ENCODE data around the gene ZNF780B.
A peak's percentile ranks its signal among the peaks of the same experiment; 100 is the strongest.
"Not testable (repeated sequence)": the region's sequence is repeated elsewhere in the genome, so short reads cannot be mapped to it uniquely, and the experiment has no call there.

ZNF780B gene

DNA sequence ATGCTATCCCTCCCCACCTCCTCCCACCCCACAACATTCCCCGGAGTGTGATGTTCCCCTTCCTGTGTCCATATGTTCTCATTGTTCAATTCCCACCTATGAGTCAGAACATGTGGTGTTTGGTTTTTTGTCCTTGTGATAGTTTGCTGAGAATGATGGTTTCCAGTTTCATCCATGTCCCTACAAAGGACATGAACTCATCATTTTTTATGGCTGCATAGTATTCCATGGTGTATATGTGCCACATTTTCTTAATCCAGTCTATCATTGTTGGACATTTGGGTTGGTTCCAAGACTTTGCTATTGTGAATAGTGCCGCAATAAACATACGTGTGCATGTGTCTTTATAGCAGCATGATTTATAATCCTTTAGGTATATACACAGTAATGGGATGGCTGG lies 18.0 kb downstream of the ZNF780B start:
- DNase-seq, result not testable (repeated sequence)

DNA sequence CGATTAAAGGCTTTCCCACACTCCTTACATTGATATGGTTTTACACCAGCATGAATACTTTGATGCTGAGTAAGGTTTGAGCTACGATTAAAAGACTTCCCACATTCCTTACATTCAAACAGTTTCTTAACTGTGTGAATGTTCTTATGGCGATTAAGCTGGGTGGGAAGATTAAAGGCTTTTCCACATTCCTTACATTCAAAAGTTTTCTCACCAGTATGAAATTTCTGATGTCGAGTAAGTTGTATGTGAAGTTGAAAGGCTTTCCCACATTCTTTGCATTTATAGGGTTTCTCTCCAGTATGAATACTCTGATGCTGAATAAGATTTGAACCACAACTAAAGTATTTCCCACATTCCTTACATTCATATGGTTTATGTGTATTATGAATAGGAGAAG lies 20.0 kb downstream of the ZNF780B start:
- DNase-seq, result no peak

DNA sequence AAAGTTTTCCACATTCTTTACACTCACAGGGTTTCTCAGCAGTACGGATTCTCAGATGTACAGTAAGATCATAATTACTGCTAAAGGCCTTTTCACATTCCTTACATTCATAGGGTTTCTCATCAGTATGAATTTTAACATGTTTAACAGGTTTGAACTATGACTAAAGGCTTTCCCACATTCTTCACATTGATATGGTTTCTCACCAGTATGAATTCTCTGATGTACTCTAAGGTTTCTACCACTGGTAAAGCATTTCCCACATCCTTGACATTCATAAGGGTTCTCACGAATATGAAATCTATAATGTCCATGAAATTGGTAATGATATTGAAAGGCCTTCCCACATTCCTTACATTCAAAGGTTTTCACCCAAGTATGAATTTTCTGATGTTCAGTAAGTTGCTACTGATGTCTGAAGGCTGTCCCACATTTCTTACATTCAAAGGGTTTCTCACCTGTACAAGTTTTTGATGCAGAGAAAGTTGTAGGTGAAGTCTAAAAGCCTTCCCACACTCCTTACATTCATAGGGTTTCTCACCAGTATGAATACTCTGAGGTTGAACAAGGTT lies 22.0 kb downstream of the ZNF780B start:
- DNase-seq, result no peak

DNA sequence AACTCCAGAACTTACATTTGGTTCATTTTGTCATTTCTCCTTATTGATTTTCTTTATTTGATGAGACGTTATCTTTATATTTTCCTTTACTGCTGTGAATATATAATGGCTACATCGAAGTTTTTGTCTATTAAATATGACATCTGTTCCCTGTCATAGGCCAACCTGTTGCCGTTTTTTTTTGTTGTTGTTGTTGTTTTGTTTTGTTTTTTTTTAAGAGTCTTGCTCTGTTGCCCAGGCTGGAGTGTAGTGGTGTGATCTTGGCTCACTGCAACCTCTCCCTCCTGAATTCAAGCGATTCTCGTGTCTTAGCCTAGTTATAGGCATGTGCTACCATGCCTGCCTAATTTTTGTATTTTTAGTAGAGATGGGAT lies 29.4 kb downstream of the ZNF780B start:
- DNase-seq, result no peak

DNA sequence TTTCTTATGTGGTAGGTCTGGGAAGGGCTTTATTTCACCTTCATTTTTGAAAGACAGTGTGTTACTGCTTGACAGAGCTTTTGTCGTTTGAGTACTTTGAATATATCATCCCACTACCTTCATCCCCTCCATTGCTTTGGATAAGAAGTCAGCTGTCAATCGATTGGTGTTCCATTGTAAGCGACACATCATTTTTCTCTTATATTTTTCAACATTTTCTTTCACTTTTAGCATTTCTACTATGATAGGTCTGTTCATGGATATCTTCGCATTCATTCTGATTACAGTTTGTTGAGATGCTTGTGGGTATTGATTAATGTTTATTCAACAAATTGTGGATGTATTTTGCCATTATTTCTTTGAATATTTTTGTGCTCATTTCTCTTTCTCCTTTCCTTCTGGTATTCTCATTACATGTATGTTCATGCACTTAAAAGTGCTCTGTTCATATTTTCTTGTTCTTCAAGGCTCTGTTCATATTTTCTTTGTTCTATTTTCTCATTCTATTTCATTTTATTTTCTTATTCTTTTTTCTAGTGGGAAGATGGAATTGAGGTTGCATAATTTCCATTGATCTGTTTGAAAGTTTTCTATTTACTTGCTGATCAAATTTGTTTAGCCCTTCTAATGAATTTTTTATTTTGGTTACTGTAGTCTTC lies 30.0 kb downstream of the ZNF780B start:
- no peak for DNase-seq

DNA sequence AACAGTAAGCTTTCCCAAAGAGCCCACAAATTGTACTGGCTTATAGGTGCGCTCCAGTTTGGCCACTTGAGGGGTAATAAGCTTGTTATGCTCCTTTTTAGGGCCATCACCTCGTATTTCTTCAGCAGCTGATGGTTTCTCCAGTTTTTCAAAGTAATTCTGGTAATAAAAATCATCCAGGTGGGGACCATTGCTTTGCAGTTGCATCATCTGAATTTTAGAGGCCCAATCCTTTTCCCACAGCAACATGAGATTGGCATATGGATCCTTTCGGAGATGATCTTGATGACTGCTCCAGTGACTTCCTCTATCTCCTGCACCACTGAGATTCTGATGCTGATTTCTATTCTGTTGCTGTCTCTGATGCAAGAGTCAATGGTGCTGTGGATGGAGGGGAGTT lies 32.1 kb downstream of the ZNF780B start:
- DNase-seq, result no peak

DNA sequence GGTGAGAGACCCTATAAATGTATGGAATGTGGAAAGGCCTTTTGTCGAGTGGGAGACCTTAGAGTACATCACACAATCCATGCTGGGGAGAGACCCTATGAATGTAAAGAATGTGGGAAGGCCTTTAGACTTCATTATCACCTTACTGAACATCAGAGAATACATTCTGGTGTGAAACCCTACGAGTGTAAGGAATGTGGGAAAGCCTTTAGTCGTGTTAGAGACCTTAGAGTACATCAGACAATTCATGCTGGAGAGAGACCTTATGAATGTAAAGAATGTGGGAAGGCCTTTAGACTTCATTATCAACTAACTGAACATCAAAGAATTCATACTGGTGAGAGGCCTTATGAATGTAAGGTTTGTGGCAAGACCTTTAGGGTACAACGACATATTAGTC lies 42.0 kb downstream of the ZNF780B start:
- no peak for DNase-seq

DNA sequence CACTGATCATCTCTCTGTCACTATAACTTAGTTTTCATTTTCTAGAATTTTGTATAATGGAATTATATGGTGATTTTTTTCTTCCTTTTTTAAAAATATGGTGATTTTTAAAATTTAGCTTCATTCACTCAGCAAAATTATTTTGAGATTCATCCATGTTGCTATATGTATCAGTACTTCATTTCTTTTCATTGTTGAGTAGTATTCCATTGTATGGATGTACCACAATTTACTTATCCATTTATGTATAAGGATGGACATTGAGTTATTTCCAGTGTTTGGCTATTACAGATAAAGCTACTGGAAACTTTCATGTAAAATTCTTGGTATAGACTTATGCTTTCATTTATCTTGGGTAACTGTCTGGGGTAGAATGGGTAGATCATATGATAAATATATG lies 46.4 kb downstream of the ZNF780B start:
- no peak for DNase-seq

DNA sequence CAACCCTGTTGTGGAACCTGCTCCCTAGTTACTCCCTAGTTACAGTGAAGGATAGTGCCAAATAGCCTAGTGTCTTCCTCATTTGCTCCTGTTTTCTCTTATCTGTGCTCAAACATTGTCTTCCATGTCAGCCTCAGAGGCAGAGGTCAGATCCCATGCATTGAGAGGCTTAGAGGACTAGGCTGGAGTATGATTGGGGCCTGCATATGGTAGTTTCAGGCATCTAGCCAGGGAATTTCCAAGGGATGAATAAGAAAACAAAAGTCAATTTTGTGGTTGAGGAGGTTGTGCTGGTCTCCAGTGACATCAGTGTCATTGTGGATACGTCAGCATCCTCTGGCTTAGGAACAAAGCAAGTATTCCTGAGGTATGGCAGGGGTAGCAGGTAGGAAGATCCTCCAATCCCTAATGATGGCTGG lies 49.7 kb downstream of the ZNF780B start:
- DNase-seq, result no peak

DNA sequence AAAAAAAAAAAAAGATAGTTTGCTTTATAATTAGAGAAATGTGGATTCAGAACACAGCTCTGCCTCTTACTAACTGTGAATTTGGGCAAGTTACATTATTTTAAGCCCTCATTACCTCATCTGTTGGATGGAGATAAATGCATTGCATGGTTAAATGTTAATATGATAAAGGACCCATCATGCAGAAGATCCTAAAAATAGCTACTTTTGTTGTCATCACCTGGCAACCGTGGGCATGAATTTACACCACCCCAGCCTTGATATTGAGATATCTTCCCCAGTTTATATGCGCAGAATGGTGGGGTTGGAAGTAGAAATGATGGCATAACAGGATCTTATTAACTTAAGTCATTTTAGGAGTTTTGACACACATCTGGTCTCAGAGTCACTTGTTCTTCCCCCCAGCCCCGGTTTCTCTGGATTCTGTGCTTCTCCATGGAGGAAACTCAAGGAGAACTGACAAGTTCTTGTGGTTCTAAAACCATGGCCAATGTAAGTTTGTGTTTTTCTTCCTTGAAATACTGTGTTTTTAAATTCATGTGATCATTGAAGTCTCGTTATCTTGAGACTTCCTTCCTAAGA lies 50.2 kb downstream of the ZNF780B start:
- no peak for DNase-seq

DNA sequence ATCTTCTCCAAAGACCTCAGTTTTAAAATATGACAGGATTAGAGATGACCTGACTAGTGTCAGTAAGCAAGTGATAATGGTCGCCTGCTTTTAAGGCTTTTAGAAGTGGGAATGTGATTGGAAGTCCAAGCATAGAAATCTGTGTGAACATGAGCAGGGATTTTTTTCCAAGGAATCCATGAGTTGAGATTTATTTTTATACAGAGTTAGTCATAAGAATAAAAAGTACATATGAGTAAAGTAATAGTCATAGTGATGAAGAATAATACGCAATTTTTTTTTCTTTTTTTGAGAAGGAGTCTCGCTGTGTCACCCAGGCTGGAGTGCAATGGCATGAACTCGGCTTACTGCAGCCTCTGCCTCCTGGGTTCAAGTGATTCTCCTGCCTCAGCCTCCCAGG lies 57.5 kb downstream of the ZNF780B start:
- DNase-seq, result no peak

DNA sequence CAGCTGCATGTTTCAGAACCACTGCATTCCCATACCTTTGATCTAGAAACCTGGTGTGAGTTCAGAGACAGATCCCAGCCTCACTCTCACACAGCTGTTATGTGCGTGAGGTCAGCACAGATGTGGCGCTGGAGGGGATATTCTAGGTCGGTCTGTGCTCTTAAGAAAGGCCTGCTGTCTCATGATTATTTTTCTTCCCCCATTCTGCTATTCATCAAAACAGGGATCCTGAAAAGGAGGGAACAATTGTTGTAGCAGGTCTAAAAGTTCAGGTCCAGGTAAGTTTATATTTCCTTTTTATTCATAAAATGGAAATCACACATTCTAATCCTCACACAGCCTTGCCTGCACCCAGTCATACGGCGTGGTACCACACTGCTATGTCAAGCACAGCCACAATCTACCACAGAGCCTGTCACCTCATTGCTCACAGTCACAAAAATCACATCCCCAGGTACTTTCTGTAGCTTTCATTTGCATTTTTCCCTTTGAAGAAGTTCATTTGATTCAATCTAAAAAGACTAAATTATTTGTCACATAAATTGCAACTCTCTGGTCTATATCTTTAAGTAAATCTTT lies 58.3 kb downstream of the ZNF780B start:
- DNase-seq, result no peak

DNA sequence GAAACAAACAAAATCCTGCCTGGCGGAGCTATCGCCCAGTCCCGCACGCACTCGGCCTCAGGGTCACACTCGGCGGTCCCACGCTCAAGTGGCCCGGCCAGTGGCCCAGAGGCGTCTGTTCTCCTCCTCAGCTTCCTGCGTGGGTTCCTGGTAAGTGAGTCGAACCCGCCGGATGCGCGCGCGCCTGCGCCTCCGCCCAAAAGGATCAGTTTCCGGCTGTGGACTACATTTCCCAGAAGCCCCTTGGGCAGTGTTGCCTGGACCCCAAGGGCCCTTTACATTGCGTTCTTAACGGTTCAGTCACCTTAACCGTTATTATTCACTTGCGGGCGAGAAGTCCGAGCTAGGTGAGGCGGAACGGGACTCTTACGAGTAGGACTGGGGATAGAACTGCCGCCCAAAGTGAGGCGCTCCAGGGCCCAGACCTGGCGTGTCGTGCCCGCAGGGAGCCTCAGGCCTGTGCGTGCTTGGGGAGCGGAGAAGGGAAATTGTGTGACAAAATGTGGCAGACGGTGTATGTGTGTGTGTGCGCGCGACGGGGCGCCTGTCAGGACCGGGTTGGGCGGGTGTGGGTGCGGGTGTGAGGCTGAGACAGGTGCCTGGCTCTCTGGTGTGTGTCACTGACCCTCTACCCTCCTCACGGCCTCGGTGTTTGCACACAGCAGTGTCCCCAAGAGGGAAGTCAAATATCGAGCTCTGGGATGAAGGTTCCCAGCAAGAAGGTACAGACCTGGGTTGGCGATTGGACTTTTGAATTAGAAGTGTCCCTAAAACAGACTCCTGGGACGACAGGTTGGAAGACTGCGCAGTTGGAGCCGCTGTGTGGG lies 59.0 kb downstream of the ZNF780B start, which contains the start of gene ZNF546:
Gene ZNF546, plus strand, starts transcription at position 250 of the 827 bp plus-strand sequence. CDS start 1,267 bp downstream, outside the sequence.
- DNase-seq, result peak; percentile 92 to 95

DNA sequence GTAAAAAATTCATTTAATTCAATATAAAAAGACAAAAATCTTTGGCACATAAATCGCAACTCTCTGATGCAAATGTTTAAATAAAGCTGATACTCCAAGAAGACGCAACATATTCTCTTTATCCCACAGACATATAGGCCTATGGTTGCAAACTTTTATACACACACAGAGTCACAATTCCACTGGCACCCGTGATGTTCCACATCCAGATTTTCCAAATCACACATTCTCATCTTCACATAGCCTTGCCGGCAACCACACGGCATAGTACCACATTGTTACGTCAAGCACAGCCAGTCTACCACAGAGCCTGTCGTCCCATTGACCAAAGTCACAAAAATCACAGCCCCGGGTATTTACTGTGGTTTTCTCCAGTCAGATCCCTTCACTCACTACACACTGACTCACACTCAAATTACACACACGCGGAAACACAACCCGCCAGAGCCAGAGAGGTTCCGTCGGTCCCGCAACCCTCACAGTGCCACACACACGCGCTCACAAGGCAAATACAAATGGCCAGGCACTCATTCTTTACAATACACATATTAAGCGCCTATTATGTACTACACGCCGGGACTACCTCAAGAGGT lies 59.7 kb downstream of the ZNF780B start:
- DNase-seq, result peak in 1 of 2 donors; percentile 20

DNA sequence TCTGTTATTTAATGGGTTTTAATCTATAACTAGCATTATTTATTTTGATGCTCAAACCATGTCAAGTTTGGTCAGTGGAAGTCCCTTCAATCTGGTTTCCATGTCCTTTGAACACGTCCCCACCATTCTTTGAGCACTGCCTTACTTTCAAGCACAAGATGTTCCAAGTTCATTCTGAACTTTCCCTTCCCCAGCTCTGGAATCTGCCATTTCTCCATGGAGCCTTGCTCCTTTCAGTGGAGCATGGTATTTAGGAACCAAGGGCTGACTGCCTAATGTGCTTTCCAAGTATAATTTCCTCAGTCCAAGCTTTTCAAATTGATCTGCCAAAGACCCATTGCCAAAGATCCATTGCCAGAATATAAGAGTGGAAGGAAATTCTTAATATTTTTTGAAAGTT lies 60.2 kb downstream of the ZNF780B start:
- no peak for DNase-seq

DNA sequence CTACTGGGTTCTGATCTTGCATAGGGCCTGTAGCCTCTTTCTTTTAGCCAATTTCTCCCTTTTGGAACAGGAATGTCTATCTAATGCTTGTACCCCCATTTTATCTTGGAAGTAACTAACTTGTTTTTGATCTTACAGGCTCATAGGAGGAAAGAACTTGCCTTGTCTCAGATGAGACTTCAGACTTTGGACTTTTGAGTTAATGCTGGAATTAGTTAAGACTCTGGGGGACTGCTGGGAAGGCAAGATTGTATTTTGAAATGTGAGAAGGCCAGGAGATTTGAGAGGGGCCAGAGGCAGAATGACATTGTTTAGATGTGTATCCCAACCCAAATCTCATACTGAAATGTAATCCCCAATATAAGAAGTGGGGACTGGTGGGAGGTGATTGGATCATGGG lies 61.7 kb downstream of the ZNF780B start:
- no peak for DNase-seq

DNA sequence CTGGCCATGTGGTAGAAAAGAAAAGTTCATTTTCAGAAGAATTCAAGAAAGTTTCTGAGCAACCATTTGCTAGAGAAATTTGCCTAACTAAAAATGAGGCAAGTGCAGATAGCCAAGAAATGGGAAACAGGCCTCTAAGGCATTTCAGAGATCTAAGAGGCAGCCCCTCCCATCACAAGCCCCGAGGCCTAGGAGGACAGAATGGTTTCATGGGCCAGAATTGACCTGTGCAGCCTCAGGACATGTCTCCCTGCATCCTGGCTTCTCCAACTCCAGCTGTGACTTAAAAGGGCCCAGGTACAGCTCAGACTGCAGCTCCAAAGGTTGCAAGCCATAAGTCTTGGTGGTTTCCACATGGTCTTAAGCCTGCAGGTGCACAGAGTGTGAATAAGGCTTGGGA lies 62.4 kb downstream of the ZNF780B start:
- no peak for DNase-seq

DNA sequence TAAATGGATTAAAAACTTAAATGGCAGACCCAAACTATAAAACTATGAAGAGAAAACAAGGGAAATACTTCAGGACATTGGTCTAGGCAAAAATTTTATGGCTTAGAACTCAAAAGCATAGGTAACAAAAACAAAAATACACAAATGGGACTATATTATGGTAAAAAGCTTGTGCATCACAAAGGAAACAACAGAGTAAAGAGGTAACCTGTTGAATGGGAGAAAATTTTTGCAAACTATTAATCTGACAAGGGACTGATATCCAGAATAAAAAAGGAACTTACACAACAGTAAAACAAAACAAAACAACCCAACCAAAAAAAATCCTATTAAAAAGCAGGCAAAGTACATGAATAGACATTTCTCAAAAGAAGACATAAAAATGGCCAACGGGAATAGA lies 68.4 kb downstream of the ZNF780B start:
- DNase-seq, result no peak

DNA sequence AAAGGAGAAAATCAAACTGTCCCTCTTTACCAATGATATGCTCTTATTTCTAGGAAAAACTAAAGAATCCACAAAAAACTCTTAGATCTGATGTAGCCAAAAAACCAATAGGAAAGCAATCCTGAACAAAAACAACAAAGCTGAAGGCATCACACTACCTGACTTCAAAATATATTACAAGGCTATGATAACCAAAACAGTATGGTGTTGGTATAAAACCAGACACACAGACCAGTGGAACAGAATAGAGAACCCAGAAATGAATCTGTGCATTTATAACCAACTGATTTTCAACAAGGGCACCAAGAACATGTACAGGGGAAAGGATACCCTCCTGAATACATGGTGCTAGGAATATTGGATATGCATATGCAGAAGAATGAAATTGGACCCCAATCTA lies 68.9 kb downstream of the ZNF780B start:
- no peak for DNase-seq

DNA sequence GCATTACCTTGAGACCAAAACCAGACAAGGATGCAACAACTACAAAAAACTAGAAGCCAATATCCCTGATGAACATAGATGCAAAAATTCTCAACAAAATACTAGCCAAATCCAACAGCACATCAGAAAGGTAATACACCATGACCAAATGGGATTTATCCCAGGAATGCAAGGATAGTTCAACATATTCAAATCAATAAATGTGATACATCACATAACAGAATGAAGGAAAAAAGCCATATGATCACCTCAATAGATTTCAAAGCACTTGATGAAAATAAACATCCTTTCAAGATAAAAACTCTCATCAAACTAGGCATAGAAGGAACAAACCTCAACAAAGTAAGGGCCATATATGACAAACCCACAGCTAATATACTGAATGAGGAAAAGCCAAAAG lies 69.4 kb downstream of the ZNF780B start:
- DNase-seq, result no peak

DNA sequence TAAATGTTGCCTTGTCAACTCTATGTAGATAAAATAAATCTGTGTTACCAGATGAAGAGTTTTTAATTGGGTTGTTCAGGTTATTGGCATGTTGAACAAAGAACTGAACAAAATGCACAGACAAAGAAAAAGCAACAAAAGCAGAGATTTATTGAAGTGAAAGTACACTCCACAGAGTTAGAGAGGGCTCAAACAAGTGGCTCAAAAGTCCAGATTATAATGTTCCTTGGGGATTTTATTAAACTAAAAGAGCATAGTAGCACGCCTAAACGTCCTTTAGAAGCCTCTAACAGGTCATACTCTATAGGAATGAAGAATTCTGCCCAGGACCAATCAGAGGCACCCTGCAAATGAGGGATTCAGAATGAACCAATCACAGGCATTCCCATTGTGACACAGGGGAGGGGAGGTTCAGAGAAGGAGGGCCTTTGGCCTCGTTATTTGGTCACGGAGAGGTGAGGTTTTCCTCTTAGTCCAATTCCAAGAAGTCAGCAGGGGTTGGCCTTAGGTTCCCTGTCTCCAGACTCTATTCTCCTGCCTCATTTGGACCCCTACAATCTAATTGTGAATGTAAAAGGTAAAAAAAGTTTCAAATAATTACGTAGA lies 72.2 kb downstream of the ZNF780B start:
- no peak for DNase-seq

DNA sequence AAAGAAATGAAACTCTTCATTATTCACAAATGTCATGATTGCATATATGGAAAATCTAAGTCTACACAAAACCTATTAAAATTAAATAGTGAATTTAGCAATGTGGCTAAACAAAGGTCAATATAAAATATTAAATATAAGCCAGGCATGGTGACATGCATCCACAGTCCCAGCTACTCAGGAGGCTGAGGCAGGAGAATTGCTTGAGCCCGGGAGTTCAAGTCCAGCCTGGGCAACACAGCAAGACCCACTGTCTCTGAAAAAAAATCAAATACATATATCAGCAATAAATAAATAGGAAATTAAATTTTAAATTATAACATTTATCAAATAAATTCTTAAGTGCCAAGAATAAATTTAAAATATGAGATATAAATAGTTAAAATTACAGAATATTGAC lies 73.1 kb downstream of the ZNF780B start:
- no peak for DNase-seq

Measured in inflammatory macrophage (primary cell).